LNCaP clone FGC (cell line): ENCODE data around the gene LPCAT1.

Source experiments
- DNase-seq: peaks from one replicate; pipeline ENCODE4 v3.0.0-alpha.2; 2011; ENCODE audit warnings: low read depth
- H3K4me3 ChIP-seq: 2 replicates; pipeline ENCODE4 v1.5.1; 2011; ENCODE audit warnings: mild to moderate bottlenecking, low read depth, low read length, control low read depth
- TF ChIP-seq, protein P1 (sequence below): IDR thresholded peaks from 2 replicates; pipeline ENCODE4 v1.5.1; 2012; ENCODE audit warnings: mild to moderate bottlenecking; ENCODE audit not compliant: control insufficient read depth, insufficient read depth; ENCODE audit errors: extremely low read depth

The LPCAT1 gene

DNA sequence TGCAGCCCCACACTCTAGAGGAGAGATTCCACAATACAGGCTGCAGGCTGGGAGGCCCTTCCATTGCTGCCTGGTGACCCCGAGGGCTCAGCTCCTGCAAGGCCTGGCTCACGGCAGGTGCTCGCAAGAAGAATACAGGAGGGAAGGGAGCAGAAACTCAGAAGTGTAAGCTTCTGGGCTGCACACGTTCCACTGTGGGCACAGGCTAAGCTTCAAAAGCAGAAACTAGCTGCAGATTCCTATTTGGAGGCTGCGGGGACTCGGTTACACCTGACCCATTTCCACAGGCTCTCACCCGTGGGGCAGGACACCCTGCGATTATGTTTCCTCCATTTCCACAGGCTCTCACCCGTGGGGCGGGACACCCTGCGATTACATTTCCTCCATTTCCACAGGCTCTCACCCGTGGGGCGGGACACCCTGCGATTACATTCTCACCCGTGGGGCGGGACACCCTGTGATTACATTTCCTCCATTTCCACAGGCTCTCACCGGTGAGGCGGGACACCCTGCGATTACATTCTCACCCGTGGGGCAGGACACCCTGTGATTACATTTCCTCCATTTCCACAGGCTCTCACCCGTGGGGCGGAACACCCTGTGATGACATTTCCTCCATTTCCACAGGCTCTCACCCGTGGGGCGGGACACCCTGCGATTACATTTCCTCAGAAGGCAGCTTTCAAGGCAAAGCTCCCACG is 10.3 kb downstream of the LPCAT1 start:
- no peak for DNase-seq
- TF ChIP-seq, protein P1, sequence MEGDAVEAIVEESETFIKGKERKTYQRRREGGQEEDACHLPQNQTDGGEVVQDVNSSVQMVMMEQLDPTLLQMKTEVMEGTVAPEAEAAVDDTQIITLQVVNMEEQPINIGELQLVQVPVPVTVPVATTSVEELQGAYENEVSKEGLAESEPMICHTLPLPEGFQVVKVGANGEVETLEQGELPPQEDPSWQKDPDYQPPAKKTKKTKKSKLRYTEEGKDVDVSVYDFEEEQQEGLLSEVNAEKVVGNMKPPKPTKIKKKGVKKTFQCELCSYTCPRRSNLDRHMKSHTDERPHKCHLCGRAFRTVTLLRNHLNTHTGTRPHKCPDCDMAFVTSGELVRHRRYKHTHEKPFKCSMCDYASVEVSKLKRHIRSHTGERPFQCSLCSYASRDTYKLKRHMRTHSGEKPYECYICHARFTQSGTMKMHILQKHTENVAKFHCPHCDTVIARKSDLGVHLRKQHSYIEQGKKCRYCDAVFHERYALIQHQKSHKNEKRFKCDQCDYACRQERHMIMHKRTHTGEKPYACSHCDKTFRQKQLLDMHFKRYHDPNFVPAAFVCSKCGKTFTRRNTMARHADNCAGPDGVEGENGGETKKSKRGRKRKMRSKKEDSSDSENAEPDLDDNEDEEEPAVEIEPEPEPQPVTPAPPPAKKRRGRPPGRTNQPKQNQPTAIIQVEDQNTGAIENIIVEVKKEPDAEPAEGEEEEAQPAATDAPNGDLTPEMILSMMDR = no peak
- H3K4me3 ChIP-seq = no peak overlapping the region

DNA sequence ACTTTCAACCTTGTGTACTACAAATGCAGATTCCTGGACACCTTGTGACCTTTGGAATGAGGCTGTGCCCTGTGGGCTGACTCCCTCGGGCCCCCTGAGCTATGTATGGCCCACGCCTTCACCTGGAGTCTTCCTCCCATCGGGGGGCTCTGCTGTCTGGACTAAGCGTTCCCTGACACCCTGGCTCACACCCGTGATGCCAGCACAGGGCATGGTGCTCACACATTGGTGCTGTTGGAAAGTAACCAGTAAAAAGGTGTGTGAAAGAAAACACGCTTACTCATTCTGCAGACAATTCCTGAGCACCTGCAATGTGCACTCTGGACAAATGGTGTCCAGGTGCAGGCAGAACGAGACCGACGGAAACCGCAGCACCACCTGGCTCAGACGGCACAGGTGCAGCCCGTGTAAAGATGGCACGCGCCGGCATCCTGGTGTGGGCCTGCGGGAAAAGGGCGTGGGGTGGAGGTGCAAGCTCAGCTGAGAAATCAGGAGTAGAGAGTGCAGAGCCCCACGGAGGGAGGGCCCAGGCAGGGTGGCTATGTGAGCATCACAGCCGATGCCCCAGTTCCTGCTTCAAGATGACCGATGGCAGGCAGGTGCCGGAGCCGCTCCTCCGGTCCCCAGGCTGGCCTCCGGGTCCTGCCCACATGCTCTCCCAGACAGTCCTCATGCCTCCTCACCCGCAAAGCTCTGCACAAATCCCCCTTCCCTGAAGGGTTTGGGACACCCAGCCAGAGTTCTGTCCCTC is 11.0 kb downstream of the LPCAT1 start:
- DNase-seq = no peak
- H3K4me3 ChIP-seq = no peak overlapping the region
- TF ChIP-seq, protein P1 = no peak

DNA sequence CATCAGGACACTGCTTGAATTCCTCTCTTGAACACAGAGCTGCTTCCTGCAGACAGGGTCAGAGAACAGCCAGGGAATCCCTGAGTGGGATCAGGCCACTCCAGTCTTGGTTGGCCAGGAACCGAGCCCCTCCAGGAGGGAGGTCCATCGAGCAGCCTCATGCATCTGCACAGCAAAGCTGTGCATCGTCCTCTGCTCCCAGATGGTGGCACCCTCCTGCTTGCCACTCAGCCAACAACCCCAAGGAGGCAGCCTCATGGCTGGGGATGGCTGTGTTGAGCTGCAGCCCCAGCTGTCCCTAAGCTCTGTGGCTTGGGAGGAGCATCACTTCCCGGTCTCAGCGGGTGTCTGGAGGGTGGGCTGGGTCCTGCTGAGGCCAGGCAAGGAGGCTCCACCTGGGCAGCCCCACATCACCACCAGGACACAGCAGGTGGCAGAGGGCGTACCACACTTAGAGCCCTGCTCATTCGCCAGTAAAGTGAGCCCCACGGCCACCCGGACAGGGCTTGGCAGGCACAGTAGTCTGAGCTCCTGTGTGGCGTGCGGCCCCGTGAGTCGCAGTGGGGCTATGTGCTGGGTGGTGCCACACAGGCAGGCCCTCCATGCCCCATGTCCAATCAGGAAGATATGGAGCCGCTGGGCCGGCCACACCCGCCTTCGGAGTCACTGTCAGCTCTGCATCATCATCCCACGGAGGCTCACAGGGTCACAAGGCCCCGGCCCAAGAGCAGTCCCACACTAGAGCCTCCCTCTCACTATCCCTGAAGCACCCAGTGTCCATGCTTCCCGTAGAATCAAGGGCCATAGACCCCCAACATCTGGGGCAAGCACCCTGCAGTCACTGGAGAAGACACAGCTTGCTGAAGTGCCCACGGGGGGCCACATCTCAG is 11.9 kb downstream of the LPCAT1 start:
- DNase-seq = no peak
- TF ChIP-seq, protein P1 = 0 out of 2 replicates have a peak, but pooled peaks have one; percentile 19
- no peak overlapping the region for H3K4me3 ChIP-seq

DNA sequence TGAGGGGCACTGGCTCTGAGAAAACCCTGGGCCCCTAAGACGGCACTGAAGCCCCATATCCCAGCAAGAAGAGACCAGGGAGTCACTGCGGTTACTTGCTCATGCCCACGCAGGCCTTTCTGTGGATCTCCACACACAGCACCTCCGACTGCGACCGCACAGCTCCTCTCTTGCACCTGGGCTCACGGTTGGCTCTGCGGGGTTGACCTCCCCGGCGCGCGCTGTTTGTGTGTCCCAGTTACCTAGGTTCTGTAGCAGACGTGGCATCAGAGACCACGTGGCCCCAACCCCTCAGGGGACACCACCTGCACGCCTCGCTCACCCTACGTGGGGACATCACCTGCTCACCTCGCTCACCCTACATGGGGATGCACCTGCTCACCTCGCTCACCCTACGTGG is 12.7 kb downstream of the LPCAT1 start:
- TF ChIP-seq, protein P1 = no peak
- no peak for DNase-seq
- no peak overlapping the region for H3K4me3 ChIP-seq

DNA sequence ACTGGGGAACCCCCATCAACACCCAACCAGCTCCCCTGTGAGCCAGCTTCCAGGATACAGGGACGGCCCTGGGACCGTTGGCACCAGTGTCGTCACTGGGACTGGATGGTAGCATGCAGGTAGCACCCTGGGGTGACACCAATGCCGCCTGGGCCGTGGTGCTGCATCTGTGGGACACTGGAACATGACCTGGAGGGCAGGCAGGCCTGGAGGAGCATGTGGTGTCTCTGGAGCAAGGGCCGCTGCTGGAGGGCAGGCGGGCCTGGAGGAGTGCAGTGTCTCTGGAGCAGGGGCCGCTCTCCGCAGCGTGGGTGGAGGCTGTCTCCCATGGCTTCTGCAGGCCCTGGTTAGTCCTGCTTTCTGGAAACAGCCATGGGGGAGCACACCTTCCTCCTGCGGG is 13.1 kb downstream of the LPCAT1 start:
- TF ChIP-seq, protein P1 = no peak
- DNase-seq = no peak
- H3K4me3 ChIP-seq = no peak overlapping the region

DNA sequence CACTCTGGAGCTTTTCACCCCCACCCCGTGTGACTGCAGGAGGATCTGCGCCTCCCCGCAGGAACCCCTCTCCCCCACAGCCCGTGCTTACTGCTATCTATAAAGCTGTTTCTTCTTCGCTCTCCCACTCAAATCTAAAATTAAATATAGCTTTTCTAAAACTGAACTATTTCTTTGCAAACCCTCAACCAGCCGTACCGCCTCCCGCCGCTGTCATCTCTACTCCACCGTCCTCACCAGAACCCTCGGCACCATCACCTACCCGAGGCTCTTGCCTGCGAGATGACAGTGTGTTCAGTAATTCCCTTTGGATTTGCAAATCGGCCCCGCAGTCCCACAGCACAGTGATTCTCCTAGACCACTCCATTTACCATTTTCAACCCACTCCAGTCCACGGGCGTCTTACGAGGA is 13.6 kb downstream of the LPCAT1 start:
- TF ChIP-seq, protein P1 = no peak
- DNase-seq = no peak
- no peak overlapping the region for H3K4me3 ChIP-seq
